ENCODE data around the gene KCNH8. TPM values are rescaled to one million over a fixed set of nuclear protein-coding genes. Genes with fewer than 3 reads are reported as not detected.

Gene KCNH8
- total RNA-seq, 1 donor from 2014 or later: 2.3 TPM

- H3K27me3 ChIP-seq: no peaks in the 10 kb centered on the region
- no peak overlapping the region for H3K9ac ChIP-seq
- Mint-ChIP-seq H3K9me3 (no peaks in the 10 kb centered on the region), H3K4me1 (peaks cover 21% of the 10 kb centered on the region), H3K27ac (no peak overlapping the region), H3K27me3 (ENCODE audit: insufficient read depth, low read depth) (no peaks in the 10 kb centered on the region), H3K36me3 (peaks cover 2% of the 10 kb centered on the region), H3K4me3 (no peak overlapping the region)
- DNase-seq (ENCODE audit: low spot score): no peak
- TF ChIP-seq CTCF (IDR thresholded peaks at IDR 0.05) (no peak), EZH2 (IDR thresholded peaks at IDR 0.05) (no peak), EZH2phosphoT487 (IDR thresholded peaks at IDR 0.05) (no peak)
- peak overlapping the region; percentile 44 for H3K4me2 ChIP-seq
- no peak overlapping the region for H3K4me3 ChIP-seq
- no peaks in the 10 kb centered on the region for H3K79me2 ChIP-seq (ENCODE audit: low read depth)
- H3K9me3 ChIP-seq (ENCODE audit: low read depth): no peaks in the 10 kb centered on the region
- H3K4me1 ChIP-seq: peaks cover 11% of the 10 kb centered on the region
- no peaks in the 10 kb centered on the region for H3F3A ChIP-seq (ENCODE audit: low read depth)
- H4K20me1 ChIP-seq (ENCODE audit: low read depth): no peaks in the 10 kb centered on the region
- H3K27ac ChIP-seq: no peak overlapping the region
- no peaks in the 10 kb centered on the region for H3K36me3 ChIP-seq
- H2AFZ ChIP-seq (replicated peaks): no peak overlapping the region
Measured at GRCh38 chr3:19446138-19446537, 297.8 kb downstream of the KCNH8 start.

- no peak overlapping the region for H3K4me3 ChIP-seq
- H3K4me3 Mint-ChIP-seq: no peak overlapping the region
- no peaks in the 10 kb centered on the region for H4K20me1 ChIP-seq (ENCODE audit: low read depth)
- H3K27ac ChIP-seq: peak overlapping the region; percentile 45
- no peaks in the 10 kb centered on the region for H3K79me2 ChIP-seq (ENCODE audit: low read depth)
- H3K9me3 ChIP-seq (ENCODE audit: low read depth): no peaks in the 10 kb centered on the region
- no peaks in the 10 kb centered on the region for H3K9me3 Mint-ChIP-seq
- H3K27me3 Mint-ChIP-seq (ENCODE audit: insufficient read depth, low read depth): no peaks in the 10 kb centered on the region
- peaks cover 23% of the 10 kb centered on the region for H3K4me1 Mint-ChIP-seq
- no peaks in the 10 kb centered on the region for H3K36me3 ChIP-seq
- TF ChIP-seq EZH2phosphoT487 (IDR thresholded peaks at IDR 0.05) (no peak), CTCF (IDR thresholded peaks at IDR 0.05) (no peak), EZH2 (IDR thresholded peaks at IDR 0.05) (no peak)
- no peak overlapping the region for H2AFZ ChIP-seq (replicated peaks)
- H3K4me1 ChIP-seq: peaks cover 11% of the 10 kb centered on the region
- H3K27me3 ChIP-seq: no peaks in the 10 kb centered on the region
- peak overlapping the region; percentile 44 for H3K4me2 ChIP-seq
- H3F3A ChIP-seq (ENCODE audit: low read depth): no peaks in the 10 kb centered on the region
- H3K9ac ChIP-seq: no peak overlapping the region
- no peak for DNase-seq (ENCODE audit: low spot score)
- no peak overlapping the region for H3K27ac Mint-ChIP-seq
- no peaks in the 10 kb centered on the region for H3K36me3 Mint-ChIP-seq
Measured at GRCh38 chr3:19446687-19447086, 298.4 kb downstream of the KCNH8 start.

GRCh38 chr3:19455546-19455945 lies 307.2 kb downstream of the KCNH8 start:
- H3K4me1 Mint-ChIP-seq: peaks cover 24% of the 10 kb centered on the region
- H3K36me3 Mint-ChIP-seq: no peaks in the 10 kb centered on the region
- Histone ChIP-seq H3F3A (ENCODE audit: low read depth) (no peaks in the 10 kb centered on the region), H2AFZ (replicated peaks) (no peak overlapping the region), H4K20me1 (ENCODE audit: low read depth) (no peaks in the 10 kb centered on the region), H3K4me2 (no peak overlapping the region), H3K79me2 (ENCODE audit: low read depth) (no peaks in the 10 kb centered on the region), H3K27me3 (no peaks in the 10 kb centered on the region), H3K4me3 (no peak overlapping the region), H3K36me3 (no peaks in the 10 kb centered on the region), H3K9me3 (ENCODE audit: low read depth) (no peaks in the 10 kb centered on the region), H3K27ac (no peak overlapping the region), H3K4me1 (no peaks in the 10 kb centered on the region), H3K9ac (no peak overlapping the region)
- no peak for TF ChIP-seq EZH2 (IDR thresholded peaks at IDR 0.05)
- TF ChIP-seq CTCF (IDR thresholded peaks at IDR 0.05): no peak
- no peak for TF ChIP-seq EZH2phosphoT487 (IDR thresholded peaks at IDR 0.05)
- H3K27ac Mint-ChIP-seq: no peak overlapping the region
- peaks cover 2% of the 10 kb centered on the region for H3K27me3 Mint-ChIP-seq (ENCODE audit: insufficient read depth, low read depth)
- H3K4me3 Mint-ChIP-seq: no peak overlapping the region
- DNase-seq (ENCODE audit: low spot score): no peak
- no peaks in the 10 kb centered on the region for H3K9me3 Mint-ChIP-seq
